A673 (cell line): ENCODE measurements around the gene BAIAP3. TPM values are rescaled to one million over a fixed set of nuclear protein-coding genes. Genes with fewer than 3 reads are reported as not detected.
A peak's percentile ranks its signal among the peaks of the same experiment; 100 is the strongest.

Experiments used
- BruUV-seq: library from RNA; stranded (reverse); fragments of 400-500 nt; replicated peaks from 2 replicates; lab custom pipeline; 2021; lab: Mats Ljungman, UMichigan
- CTCF ChIA-PET: fragments of 300-600 bp; sonication (Branson Sonifier 250); formaldehyde crosslinking; loops from one replicate; lab custom pipeline; 2022; ENCODE audit warnings: antibody characterized with exemption; lab: Charles Lee
- POLR2A ChIA-PET: fragments of 300-600 bp; sonication (Branson Sonifier 250); formaldehyde crosslinking; loops from one replicate; lab custom pipeline; 2022; ENCODE audit warnings: antibody characterized with exemption; ENCODE audit not compliant: low non-redundant PET; lab: Charles Lee
- DNase-seq: peaks from one replicate; pipeline ENCODE4 v3.0.0-alpha.2; 2015; ENCODE audit warnings: low spot score
- H3K27ac ChIP-seq: fragments of 200-600 bp; sonication (generic); 2 replicates; pipeline ENCODE4 v1.5.1; 2016; ENCODE audit warnings: mixed run types, low read depth, mild to moderate bottlenecking, mixed read lengths, antibody characterized with exemption, low read length; ENCODE audit not compliant: poor library complexity, severe bottlenecking
- H3K27me3 ChIP-seq: fragments of 200-600 bp; sonication (generic); replicated peaks from 2 replicates; pipeline ENCODE4 v1.6.1; 2017; ENCODE audit warnings: mixed run types, low read depth, mild to moderate bottlenecking, mixed read lengths, antibody characterized with exemption, low read length; ENCODE audit not compliant: insufficient read depth, poor library complexity
- H3K36me3 ChIP-seq: fragments of 200-600 bp; sonication (generic); 2 replicates; pipeline ENCODE4 v1.6.1; 2016; ENCODE audit warnings: mixed run types, mild to moderate bottlenecking, mixed read lengths, antibody characterized with exemption, low read length; ENCODE audit not compliant: insufficient read depth, poor library complexity, severe bottlenecking
- H3K4me1 ChIP-seq: fragments of 200-600 bp; sonication (generic); 2 replicates; pipeline ENCODE4 v1.6.1; 2017; ENCODE audit warnings: mixed run types, mild to moderate bottlenecking, mixed read lengths, antibody characterized with exemption, low read length; ENCODE audit not compliant: insufficient read depth, poor library complexity, severe bottlenecking
- H3K4me3 ChIP-seq: fragments of 200-600 bp; sonication (generic); 2 replicates; pipeline ENCODE4 v1.5.1; 2016; ENCODE audit warnings: low read depth, mixed run types, mild to moderate bottlenecking, mixed read lengths, low read length; ENCODE audit not compliant: poor library complexity, severe bottlenecking
- H3K9me3 ChIP-seq: fragments of 200-600 bp; sonication (generic); 2 replicates; pipeline ENCODE4 v1.6.1; 2016; ENCODE audit warnings: mixed run types, low read depth, mild to moderate bottlenecking, mixed read lengths, antibody characterized with exemption, low read length; ENCODE audit not compliant: poor library complexity, severe bottlenecking
- EZH2 ChIP-seq: fragments of 200-600 bp; sonication (generic); IDR thresholded peaks from 2 replicates; pipeline ENCODE4 v1.6.1; 2017; ENCODE audit warnings: borderline replicate concordance, low read depth, mild to moderate bottlenecking, mixed read lengths, antibody characterized with exemption, low read length; ENCODE audit not compliant: poor library complexity, severe bottlenecking
- intact Hi-C: fragments of 100-400 bp; cut with micrococcal nuclease; formaldehyde crosslinking; loops from one replicate; pipeline ENCODE4 v1.10.0; 2022; ENCODE audit not compliant: unreplicated experiment
- total RNA-seq: library from RNA; stranded (reverse); gene quantifications from 2 replicates; pipeline ENCODE4 v1.2.3, GENCODE V29; 2021
- TF ChIP-seq, protein P1 (sequence below): fragments of 300-800, 200-600 bp; sonication (generic); conservative IDR thresholded peaks from 2 replicates; pipeline ENCODE4 v1.5.1; 2017; ENCODE audit warnings: low read depth, mild to moderate bottlenecking, antibody characterized with exemption, low read length, moderate library complexity, mixed read lengths

Gene BAIAP3
- total RNA-seq, 1 experiment from 2014 or later = 2.0 TPM

- CTCF ChIA-PET = no interaction called here
- Histone ChIP-seq H3K4me3 (peak overlapping the region; percentile 78), H3K27me3 (no peaks in the 10 kb centered on the region), H3K4me1 (peaks cover 11% of the 10 kb centered on the region), H3K27ac (peak overlapping the region; percentile 82), H3K36me3 (peaks cover 4% of the 10 kb centered on the region), H3K9me3 (no peaks in the 10 kb centered on the region)
- no peak for DNase-seq
- POLR2A ChIA-PET = no interaction called here
- TF ChIP-seq, protein P1, sequence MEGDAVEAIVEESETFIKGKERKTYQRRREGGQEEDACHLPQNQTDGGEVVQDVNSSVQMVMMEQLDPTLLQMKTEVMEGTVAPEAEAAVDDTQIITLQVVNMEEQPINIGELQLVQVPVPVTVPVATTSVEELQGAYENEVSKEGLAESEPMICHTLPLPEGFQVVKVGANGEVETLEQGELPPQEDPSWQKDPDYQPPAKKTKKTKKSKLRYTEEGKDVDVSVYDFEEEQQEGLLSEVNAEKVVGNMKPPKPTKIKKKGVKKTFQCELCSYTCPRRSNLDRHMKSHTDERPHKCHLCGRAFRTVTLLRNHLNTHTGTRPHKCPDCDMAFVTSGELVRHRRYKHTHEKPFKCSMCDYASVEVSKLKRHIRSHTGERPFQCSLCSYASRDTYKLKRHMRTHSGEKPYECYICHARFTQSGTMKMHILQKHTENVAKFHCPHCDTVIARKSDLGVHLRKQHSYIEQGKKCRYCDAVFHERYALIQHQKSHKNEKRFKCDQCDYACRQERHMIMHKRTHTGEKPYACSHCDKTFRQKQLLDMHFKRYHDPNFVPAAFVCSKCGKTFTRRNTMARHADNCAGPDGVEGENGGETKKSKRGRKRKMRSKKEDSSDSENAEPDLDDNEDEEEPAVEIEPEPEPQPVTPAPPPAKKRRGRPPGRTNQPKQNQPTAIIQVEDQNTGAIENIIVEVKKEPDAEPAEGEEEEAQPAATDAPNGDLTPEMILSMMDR = no peak
- TF ChIP-seq EZH2 = no peak
- intact Hi-C loops = no loop called here
- BruUV-seq = TSS peak; percentile 74
Observed at GRCh38 chr16:1350691-1351090, 17.2 kb downstream of the BAIAP3 start.

- ChIA-PET POLR2A (no interaction called here), CTCF (interaction anchor here (0.6 kb wide), 1 partner anchor 20 kb away, joined by 7 read pairs; no protein-coding TSS in a partner anchor)
- TF ChIP-seq EZH2 = no peak
- TF ChIP-seq, protein P1 = no peak
- DNase-seq = no peak
- H3K27ac ChIP-seq = peak overlapping the region; percentile 82
- H3K4me1 ChIP-seq = peaks cover 11% of the 10 kb centered on the region
- intact Hi-C loops = no loop called here
- H3K36me3 ChIP-seq = peaks cover 4% of the 10 kb centered on the region
- no peaks in the 10 kb centered on the region for H3K27me3 ChIP-seq
- peak overlapping the region; percentile 78 for H3K4me3 ChIP-seq
- BruUV-seq = no TSS peak
- no peaks in the 10 kb centered on the region for H3K9me3 ChIP-seq
Observed at GRCh38 chr16:1351215-1351581, 17.8 kb downstream of the BAIAP3 start.

DNA sequence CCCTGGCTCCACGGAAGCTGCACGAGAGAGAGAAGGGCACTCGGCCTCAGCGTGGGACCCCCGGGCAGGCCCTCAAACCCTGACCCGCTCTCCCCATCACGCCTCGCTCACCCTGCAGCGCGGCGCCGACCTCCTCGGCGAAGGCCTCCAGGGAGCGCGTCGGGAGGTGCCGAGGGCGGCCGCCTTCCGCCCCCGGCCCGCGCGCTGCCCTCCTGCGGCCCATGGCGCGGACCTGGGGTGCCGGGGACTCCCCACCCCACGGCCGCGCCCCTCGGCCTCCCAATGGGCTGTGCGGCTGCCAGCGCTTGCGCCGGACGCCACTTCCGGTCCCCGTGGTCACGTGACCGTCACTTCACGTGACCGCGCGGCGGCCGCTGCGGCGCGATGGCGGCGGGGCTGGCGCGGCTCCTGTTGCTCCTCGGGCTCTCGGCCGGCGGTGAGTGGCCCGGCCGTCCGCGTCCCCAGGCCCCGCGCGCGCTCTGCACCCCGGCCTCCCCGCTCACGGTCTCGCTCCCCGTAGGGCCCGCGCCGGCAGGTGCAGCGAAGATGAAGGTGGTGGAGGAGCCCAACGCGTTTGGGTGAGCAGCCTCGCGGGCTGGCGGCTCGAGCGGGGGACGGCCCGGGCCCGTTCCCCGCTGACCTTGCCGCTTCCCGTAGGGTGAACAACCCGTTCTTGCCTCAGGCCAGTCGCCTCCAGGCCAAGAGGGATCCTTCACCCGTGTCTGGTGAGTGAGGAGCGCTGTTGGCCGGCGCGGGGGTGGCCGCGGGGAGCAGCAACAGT lies 18.3 kb downstream of the BAIAP3 start, which contains the start of the genes GNPTG and TSR3:
GNPTG (plus strand) TSS at position 350 of the 781 bp plus-strand sequence; CDS start at position 385, 35 bp downstream.
TSR3 (minus strand) TSS at position 297 of the 781 bp plus-strand sequence; CDS start at position 223, 74 bp downstream.
- Histone ChIP-seq H3K36me3 (peaks cover 4% of the 10 kb centered on the region), H3K4me1 (peaks cover 11% of the 10 kb centered on the region), H3K4me3 (peak within 1 kb of the TSS; percentile 78), H3K27me3 (no peaks in the 10 kb centered on the region), H3K27ac (peak within 1 kb of the TSS; percentile 82), H3K9me3 (no peaks in the 10 kb centered on the region)
- peak; percentile 89 for DNase-seq
- no TSS peak for BruUV-seq
- TF ChIP-seq, protein P1 = no peak
- no peak for TF ChIP-seq EZH2
- ChIA-PET CTCF (interaction anchor here (0.6 kb wide), 1 partner anchor 21 kb away, joined by 7 read pairs; no protein-coding TSS in a partner anchor), POLR2A (no interaction called here)
- intact Hi-C loops = no loop called here
